GM19463 (cell line): ENCODE measurements around the gene CRABP2.

Experiments
- ATAC-seq: cut with Tn5 transposase; IDR thresholded peaks from one replicate; pipeline ENCODE4 v1.9.1; 2021; ENCODE audit warnings: mild to moderate bottlenecking, moderate library complexity; ENCODE audit not compliant: unreplicated experiment

Gene CRABP2

DNA sequence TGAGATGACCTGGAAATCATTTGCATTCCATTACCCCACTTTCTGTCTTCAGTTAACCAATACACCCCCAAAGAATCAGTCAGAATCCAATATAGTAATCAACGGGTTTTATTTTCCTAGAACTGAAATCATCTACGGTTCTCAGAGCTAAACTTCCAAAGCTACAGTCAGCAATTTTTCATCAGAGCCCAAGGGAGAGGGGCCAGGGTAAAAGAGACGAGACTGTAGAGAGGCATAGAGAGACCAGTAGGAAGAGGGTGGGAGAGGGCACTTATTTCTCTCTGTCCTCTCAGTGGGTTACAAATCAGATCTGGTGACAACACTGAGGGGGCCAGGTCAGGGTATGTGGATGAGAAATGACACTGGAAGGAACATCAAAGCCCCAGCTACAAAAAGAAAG is 36.6 kb upstream of the CRABP2 start:
- ATAC-seq: no peak

DNA sequence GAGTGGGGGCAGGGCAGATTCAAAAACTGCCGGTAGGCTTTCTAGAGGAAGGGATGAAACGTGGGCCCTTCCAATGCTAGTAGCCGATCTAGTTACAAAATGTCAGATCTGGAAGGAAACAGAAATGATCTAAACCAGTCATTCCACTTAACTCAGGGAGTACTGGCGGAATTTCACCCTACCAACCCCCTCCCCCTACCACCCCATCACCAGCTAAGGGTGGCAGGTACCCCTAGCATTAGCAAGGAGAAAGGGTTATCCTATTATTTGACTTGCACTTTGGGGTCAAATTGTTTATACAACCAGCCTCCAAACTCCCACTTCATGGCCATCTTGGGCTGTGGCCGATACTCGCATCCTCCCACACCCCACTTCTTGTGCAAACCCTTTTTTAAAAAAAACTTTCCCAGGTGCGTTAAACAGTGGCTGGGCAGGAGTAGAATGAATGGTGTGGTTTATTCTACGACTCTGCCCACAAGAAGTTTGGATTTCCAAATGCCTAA is 36.1 kb upstream of the CRABP2 start:
- no peak for ATAC-seq

DNA sequence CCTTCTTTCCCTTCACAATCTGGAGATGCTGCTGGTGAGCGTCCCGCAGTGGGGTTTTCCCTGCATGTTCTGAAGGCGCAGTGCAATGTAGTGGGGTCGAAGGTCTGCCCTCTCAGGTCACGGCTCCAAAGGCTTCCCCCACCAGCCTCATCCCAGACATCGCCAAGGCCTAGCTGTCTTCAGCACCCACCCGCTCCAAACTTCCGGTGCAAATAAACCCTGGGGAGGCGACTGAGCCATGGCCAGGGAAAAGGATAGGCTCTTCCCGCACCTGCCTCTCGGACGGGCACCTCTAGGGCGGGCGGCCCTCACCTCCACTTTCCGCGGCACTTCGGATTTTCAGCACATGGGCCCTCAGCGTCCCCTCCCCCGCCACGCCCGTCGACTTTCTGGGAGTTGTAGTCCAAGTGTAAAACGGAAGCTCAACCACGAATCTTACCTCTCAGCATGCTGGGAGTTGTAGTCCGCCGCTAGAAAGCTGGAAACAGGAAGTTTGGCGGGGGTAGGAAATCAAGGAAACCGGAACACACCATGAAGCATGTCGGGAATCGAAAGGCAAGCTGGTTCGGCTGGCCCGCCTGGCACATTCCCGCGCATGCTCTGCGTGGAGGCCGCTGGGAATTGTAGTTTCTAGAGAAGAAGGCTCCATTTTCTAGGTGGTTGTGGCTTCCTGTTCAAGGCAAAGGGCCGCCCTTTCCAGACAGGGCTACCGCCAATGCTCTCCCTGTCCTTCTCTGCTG is 35.5 kb upstream of the CRABP2 start, which contains the start of gene MRPL24:
MRPL24 (minus strand) TSS at position 348 of the 740 bp plus-strand sequence. CDS start 2,384 bp downstream, outside the sequence.
- ATAC-seq: peak; percentile 89

DNA sequence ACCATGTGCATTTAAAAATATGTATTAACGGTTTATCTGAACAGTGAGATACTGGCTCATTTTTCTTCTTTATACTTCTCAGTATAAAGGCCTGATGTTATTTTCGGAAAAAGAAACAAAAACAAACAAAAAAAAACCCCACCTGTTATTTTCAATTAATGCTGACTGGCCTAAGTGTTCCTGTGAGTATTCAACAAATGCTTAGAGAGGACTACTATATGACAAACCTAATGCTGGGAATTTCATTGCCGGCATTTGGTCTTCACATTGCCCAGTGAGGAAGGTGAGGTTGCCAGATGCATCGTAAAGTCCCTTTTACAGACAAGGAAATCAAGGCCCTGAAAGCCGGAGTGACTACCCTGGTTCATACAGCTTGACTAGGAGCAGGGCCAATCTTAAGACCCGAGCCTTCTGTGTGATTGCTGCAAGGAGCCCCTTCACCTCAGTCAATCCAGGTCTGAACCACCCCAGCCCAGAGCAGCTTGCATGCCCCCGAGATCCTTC is 34.9 kb upstream of the CRABP2 start:
- ATAC-seq: no peak

DNA sequence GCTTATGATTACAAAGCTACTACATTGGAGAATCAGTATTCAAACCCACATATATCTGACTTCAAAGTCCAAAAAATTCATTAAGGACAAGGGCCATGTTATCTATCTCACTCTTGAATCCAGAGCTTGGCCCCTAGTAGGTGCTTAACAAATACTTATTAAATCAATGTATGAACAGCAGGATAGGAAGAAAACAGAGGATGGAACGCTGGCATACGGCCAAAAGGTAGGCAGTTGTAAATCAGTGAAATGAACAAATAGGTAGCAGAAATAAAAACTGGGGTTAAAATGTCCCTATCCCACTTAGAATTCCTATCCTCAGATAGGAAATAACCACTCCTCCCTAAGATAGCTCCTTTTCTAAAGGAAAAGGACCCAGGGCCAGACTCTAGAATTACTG is 33.5 kb upstream of the CRABP2 start:
- ATAC-seq: no peak

DNA sequence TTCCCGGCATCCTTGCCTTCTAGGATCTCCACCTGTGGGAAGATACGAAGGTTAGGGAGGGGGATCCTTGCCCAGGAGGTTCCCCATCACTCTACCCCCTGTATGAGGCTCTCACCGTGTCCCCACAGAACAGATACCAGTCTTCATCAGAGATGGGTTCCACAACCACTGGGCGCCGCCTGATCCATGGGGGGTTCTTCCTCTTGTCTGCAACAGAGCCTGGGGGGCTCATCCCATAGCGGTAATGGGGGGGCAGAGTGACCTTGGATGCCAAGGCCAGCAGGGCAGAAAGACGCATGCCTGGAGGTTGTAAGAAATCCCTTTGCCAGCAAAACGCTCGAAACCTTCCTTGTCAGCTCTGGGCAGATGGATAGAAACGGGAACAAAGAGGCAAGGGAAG is 33.0 kb upstream of the CRABP2 start:
- no peak for ATAC-seq

DNA sequence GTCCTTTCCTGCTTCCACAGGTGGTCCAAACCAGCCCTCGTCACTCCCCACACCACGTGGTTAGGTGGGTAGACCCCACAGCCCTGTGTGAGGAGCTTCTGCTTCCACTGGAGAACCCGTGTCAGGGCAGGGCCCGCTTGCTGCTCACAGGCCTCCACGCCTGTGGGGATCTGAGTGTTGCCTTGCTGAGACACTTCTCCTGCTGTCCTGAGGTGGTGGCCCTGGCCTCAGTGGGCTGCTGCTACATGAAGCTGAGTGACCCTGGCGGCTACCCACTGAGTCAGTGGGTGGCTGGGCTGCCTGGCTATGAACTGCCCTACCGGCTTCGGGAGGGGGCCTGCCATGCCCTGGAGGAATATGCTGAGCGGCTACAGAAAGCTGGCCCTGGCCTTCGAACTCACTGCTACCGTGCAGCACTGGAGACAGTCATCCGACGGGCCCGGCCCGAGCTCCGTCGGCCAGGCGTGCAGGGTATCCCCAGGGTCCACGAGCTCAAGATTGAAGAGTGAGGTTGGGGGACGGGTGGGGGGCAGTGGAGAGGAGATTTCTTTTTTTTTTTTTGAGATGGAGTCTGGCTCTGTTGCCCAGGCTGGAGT is 28.7 kb upstream of the CRABP2 start:
- no peak for ATAC-seq

DNA sequence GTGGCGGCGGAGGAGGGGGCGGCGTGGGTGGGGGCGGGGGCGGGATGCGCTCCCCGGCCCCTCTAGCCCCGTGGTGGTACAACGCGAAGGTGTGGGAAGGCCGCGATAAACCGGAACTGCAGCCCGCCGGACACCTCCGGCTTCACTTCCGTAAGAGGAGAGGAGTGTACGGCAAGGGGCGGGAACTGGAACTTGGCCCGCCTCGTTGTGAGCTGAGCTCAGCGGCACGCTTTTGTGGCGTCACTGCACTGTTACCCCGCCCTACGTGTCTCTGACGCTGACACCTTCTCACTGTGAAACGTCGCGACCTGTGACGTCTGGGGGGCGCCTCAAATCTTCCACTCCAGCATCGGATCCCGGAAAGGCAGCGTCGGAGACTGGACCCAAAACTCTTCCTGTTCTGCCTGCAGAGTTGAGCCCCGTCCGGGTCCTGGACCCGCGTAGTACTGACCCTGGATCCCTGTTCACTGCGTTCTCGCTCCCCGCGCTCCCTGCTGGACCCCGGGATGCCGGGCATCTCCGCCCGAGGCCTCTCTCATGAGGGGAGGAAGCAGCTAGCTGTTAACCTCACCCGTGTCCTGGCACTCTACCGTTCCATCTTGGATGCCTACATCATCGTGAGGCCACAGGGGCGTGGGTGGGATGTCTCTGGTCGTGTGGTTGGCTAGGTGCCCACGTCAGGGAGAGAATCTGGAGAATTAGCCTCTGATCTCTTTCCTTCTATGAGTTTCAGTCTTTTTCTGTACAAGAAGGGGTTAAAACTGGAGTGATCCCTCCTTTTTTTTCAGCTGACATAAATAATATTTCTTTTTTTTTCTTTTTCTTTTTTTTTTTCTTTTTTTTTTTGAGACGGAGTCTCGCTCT is 23.4 kb upstream of the CRABP2 start, which contains the start of gene ISG20L2:
ISG20L2 (minus strand) TSS at position 168 of the 864 bp plus-strand sequence. CDS start 1,114 bp downstream, outside the sequence.
- peak; percentile 90 for ATAC-seq

DNA sequence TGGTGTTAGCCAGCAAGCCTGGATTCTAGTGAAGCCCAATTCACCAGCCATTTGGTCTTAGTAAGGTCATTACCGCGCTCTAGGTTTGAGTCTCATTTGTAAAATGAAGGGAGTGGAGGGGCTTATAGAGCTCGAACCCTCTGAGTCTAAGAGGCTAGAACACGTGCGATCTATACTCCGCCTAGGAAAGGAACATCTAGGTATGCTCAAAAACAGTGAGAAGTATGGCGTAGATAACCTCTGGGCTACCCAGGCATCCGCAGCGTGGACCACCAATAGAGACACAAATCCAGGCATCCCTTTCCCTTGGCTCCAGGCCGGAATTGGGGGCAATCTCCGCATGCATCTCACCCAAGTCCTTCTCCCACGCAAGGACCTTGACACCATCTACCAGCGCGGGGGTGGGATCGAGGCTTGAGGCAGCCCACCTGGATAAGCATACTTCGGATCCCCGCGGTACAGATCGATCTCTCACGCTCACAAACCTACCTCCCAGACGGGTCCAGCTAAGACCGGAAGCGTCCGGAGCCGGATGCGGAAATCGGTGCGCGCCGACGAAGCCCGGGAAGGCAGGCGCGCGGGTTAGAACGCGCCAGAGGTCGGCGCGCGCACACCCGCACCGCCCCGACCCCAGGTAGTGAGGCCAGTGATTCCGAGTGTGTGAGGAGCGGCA is 22.7 kb upstream of the CRABP2 start, which contains the start of gene METTL25B:
METTL25B (plus strand) TSS at position 544 of the 673 bp plus-strand sequence. CDS start 636 bp downstream, outside the sequence.
- ATAC-seq: peak; percentile 60

DNA sequence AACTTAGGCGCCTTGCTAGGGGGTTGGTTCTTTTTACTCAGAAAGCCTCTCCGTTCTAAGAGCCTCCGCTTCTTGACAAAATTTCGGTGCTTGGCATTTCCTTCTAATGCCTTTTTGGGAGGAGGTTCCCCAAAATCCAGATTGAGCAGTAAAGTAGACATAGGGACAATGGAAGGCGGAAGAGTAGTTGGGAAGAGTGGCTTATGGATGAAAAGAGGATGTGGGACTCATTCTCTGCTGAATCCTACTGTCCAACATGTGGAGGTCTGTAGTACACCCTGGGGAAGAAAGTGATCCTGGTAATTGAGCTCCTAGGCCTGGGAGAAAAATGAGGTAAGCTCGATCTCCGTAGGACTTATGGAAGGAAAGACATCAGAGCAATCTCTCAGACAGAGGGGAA is 22.1 kb upstream of the CRABP2 start:
- ATAC-seq: no peak

DNA sequence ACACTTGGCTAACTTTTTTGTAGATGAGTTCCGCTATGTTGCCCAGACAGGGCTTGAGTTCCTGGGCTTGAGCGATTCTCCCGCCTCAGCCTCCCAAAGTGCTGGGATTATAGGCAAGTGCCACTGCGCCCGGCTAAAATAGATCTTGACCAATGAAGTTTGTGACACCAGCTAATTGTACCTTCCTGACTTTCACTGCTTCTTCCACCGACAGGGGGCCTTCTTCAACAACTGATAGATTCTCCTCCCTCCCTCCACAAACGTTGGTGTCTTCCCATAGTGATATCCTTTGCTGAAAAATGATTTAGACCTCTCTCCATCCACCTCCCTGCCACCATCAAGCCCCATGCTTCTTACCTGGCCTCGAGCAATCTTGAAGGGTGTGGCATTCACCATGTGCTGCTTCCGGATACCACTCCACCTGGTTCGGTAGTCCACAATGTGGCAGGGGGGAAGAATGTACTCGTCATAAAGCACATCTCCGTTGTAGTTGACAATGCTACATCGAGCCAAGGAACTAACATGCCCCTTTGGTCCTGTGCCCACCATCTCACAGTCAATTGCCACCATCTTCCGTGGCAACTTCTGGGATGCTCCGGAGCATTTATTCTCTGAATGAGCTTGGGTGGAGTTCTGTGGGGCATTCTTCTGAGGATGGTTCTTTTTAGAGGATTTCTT is 21.3 kb upstream of the CRABP2 start:
- ATAC-seq: no peak

DNA sequence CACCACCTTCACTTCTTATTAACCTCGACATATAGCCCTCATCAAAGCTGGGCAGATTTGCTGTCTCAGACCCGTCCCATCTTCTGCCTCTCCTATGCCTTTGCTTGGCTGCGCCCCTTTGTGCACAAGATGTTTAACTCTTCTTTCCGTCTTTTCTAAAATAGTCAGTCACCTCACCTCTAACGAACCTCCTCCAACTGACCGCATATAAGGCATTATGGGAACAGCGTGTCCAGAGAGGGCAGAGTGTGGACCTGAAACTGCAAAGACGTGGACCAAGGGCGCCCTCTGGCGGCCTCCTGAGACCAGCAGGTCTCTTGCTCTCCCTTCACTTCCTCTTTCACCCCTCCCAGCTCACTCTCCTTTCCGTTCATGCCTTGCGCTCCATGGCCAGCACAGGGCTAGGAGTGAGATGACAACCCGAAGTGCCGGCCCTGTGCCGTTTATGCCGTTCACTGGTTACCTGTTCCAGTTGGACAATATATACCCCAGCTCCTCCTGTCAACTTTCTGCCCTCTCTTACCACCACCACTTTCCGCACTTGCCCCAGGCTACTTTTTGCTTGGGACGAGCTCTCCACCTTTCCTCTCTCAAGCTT is 20.4 kb upstream of the CRABP2 start:
- ATAC-seq: no peak

DNA sequence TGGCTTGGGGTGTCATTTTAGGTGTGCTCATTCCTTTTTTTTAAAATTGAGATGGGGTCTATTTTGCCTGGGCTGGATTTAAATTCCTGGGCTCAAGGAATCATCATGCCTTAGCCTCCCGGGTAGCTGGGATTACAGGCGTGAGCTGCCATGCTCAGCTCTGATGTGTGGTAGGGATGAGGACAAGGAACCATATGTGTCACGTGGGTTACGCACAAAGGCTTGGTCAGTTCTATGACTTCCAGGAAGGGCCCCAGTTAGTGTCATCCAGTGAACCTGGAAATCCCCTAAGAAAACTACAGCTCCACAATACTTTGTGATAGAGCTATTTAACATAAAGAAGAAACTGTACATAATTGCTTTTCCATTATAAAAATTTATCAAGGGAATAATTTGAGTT is 16.2 kb upstream of the CRABP2 start:
- no peak for ATAC-seq

DNA sequence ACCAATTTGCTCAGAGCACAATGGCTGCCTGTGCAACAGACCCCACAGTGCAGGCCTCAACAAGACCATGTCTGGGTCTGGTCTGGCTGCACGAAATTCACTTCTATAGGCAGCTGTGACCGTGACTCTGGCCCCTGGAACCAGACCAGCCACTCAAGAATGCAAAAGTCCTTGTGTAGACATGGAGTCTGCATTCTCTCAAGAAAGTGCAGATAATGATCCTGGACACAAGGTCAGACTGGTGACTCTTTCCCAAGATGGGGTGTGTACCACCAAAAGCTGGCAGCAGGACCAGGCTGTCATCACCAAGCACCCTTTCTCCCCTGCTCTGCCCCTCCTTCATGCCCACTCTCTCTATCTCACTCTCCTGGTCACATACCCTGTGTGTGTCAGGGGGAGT is 15.7 kb upstream of the CRABP2 start:
- no peak for ATAC-seq

DNA sequence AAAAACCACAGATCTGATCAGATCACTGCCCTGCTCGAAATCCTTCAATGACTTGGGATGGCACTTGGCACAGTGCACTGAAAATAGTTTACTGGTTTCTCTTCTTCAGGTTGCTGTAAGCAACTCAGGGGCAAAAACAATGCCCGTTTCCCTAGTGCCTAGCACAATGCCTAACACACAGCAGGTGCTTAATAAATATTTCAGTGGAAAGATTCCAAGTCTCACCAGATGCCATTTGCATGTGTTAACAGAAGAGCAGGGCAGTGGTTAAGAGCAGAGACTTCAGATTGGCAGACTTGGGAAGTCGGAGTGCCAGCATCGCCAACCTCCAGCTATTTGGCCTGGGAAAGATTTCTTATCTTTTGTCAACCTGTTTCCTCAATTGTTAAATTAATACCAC is 12.0 kb upstream of the CRABP2 start:
- ATAC-seq: no peak

DNA sequence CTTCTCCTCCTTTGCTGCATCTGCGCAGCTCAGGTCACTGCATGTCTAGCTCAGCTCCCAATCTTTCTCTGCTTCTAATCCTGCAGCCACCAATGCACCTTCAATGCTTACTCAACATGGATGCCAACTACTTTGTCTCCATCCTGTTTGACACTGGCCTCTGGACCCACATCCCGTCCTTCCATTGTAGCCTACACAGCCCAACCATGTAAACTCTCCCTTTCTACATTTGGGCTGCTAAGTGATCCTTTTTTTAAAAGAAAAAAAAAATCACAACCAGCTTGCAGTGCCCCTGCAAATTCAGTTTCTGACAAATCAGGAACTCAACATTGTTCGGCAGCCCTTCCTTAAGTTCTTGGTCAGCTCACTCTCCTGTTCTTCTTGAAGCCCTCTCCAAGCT is 9.4 kb upstream of the CRABP2 start:
- no peak for ATAC-seq

DNA sequence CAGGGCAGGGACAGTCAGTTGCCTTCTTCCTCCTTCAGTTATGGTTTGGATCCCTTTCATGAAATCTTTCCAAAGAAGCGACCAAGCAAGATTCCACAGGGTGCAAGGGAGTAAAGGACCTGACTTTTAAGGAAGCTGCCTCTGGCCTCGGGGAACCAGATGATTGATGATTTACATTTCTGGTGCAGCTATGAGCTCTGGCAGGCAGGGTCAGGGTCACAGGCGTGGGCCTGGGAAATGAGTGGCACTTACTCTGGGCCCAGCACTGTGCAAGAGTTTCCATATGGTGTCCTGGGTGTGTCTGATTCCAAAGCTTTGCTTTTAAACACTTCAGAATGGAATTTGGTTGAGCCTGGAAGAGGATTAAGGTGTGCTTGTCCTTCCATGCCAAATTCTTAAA is 7.2 kb upstream of the CRABP2 start:
- no peak for ATAC-seq

DNA sequence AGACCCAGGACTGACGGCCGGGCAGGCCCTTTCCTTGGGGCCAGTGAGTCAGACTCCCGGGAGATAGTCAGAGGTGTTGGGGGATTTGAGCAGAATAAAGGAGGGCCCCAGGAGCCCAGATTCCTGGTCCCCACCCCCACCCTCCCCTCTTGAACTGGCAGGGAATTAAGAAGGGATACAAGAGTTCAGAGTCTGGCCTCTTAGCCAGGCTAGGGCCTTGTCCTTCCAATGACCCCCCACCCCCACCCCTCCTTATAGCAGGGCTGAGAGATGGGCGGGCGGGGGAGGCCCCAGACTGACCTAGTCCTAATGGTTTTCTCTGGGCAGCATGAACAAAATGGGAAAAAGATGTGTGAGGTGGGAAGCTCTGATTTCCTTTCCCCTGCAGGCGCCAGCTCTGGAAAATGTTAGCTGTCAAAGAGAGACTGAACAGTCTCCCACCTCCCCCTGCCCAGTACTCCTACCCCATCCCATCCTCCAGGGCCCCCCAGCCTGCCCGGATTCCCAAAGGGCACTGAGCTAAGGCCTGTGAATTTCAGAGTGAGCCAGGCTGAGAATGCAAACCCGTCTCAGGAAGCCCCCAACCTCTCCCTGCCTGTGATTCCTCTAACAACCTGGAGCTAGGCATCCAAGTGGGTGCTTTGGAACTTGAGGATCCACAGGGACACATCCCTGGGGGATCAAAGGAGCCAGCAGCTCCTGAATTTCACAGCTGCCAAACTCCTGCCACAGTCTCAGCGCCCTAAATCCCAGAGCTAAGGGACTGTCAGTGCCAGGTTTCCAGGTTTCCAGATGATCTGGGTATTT is 5.8 kb upstream of the CRABP2 start:
- ATAC-seq: no peak
